ENCODE results near the gene CDH22. TPM values are rescaled to one million over a fixed set of nuclear protein-coding genes. Genes with fewer than 3 reads are reported as not detected.

The CDH22 gene
- polyA plus RNA-seq, 3 donors: 0.04 TPM; not detected in 2

DNA sequence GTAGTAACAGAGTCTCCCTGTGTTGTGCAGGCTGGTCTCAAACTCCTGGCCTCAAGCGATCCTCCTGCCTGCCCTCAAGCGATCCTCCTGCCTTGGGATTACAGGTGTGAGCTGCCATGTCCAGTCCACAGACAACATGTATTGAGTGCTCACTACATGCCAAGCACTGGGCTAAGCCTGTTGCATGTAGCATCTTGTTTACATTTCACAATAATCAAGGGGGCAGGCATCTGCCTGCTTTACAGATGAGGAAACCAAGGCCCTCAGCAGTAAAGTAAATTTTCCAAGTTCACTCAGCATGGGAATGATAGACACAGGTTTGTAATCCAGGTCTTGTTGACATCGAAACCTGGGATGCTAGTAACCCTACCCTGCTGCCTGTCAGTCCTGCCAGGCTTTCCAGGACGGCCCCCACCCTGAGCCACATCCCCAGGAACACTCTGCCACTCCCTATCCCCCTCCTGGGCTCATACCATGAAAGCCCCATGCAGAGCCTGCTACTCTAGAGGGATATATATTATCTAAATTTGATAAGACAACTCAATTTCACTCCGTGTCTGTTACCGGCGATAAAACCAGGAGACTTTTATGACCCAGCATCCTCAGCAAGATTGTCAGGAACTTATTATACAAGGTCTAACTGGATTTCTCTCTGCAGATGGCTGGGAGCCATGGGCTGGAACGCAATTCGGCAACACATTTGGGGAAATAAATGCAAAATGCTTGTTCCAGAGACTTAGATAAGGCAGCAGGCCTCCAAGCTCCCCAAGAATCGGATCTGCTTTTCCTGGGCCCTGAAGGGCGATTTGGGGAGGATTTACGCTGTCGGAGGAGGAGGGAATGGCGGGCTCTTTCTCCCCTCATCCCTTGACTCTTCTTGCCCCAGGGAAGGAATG, 159.7 kb downstream of the CDH22 start:
- DNase-seq (ENCODE audit: extremely low read depth in 1 of 11, low read depth in 9 of 11, low spot score in 4 of 11): no peak

DNA sequence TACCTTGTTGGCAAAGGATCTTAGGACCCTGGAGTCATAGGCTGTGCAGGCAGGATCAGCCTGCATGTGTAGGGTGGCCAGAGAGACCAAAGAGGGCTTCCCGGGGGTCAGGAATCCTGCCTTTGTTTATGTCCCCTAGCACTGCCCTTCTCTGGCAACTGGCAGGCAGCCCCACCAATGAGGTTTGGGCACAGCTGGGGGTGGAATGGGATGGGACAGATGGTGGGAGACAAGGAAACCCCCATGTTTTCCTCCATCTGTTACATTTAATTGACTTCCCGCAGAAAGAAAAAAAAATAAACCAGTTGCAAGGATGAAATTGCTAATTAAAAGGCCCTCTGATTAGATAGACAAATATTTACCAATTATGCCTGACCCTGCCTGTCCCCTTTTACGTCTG, 162.6 kb downstream of the CDH22 start:
- no peak for DNase-seq (ENCODE audit: extremely low read depth in 1 of 11, low read depth in 9 of 11, low spot score in 4 of 11)

- no peak for DNase-seq (ENCODE audit: extremely low read depth in 1 of 11, low read depth in 9 of 11, low spot score in 4 of 11)
These were observed 163.8 kb downstream of the CDH22 start for GRCh38 chr20:46144432-46145025.

- DNase-seq (ENCODE audit: extremely low read depth in 1 of 11, low read depth in 9 of 11, low spot score in 4 of 11): no peak
These were observed 166.2 kb downstream of the CDH22 start for GRCh38 chr20:46142124-46142523.

GRCh38 chr20:46139908-46140482, 168.3 kb downstream of the CDH22 start:
- DNase-seq (ENCODE audit: extremely low read depth in 1 of 11, low read depth in 9 of 11, low spot score in 4 of 11): no peak

DNA sequence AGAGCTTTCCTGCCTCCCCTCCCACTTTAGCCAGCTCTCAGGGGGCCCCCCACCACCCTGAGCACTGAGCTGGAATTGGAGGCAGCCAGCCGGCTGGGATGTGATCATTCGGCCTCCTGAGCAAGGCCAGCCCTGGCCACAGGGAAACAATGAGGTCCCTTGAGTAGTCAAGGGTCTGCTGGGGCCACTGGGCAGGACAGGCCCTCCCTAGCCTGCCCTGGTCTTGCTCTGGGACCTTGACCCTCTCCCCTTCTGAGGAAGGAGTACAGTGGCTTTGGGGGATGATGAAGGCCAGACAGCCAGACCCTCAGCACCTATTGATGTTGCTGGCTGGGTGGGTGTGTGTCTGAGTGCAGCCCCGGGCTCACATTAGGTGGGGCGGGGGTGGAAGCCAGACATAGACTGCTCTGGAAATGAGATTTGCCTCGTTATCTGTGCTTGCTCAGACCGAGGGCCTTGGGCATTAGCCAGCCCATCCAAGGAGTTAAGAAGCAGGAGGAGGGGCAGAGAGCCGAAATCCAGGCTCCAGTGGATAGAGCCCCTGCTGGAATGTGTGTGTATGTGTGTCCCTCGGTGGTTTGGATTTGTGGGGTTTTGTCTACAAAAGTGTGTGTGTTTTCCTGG, 168.9 kb downstream of the CDH22 start:
- no peak for DNase-seq (ENCODE audit: extremely low read depth in 1 of 11, low read depth in 9 of 11, low spot score in 4 of 11)

DNA sequence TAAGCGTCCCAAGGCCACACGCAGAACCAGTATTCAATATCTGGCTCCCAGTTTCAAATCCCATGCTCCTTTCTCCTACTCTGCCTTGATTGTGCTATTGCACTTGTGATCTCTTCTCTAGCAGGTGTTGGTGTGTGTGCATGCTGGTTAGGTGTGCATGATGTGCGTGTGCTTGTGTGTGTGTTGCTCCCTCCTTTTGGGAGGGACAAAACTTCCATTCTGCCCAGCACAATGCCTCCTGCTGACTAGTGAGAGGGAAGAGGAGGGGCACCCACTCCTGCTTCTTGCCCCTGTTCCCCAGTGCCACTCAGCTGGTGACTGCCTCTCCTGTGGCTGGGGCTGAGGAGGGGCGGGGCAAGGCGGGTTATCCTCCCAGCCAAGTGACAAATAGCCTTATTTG, 170.5 kb downstream of the CDH22 start:
- no peak for DNase-seq (ENCODE audit: extremely low read depth in 1 of 11, low read depth in 9 of 11, low spot score in 4 of 11)

DNA sequence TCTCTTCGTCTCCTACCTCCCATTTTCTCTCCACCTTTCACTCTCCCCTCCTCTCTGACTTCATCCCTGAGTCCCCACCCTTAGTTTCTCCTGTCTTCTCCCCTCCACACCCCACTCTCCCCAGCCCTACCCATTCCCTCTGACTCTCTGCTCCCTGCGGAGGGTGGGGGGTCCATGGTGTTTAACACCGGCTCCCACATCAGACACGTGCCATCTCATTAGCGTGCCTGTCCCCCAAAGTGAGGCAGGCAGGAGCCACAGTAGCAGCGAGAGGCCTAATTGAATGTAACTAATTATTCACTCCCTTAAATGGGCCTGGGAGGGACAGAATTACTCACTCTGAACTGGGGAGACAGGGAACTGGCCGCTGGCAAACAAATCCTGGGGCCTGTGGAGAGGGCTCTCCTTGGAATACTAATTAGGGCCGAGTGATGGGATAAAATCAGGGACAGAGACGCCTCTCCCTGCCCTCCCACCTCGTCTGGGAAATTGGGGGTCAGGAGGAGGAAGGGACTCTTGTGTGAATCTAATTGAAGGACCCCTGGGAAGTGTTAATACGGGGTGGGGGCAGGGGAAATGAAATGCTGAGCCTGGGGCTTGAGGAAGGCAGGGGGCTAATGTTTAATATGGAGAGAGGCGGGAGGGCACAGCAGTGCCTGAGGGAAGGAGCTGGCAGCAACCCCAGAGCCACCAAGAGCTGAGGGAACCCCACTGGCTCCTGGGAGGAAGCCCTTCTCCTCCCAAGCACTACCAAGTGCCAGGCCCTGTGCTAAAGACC, 172.3 kb downstream of the CDH22 start:
- no peak for DNase-seq (ENCODE audit: extremely low read depth in 1 of 11, low read depth in 9 of 11, low spot score in 4 of 11)

DNA sequence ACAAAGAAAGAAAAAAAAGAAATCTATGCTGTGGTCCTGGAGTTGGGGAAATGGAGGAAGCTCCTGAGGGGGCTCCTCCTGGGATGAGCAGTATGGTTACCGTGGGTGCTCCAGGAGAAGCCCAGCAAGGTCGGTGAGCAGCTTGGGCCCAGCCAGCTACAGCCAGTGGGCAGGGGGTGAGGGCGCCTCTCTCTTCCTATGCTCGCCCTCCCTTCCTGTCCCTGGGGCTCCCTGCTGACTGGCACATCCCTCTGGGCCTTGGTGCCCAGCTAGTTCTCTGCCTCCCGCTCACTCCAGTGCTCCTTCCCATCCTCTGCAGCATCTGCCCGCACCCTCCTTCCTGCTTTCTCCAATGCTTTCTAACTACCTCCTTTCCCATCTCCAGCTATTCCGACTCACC, 173.6 kb downstream of the CDH22 start:
- no peak for DNase-seq (ENCODE audit: extremely low read depth in 1 of 11, low read depth in 9 of 11, low spot score in 4 of 11)

- DNase-seq (ENCODE audit: extremely low read depth in 1 of 11, low read depth in 9 of 11, low spot score in 4 of 11): no peak
These were observed 174.2 kb downstream of the CDH22 start for GRCh38 chr20:46133886-46134654.

- DNase-seq (ENCODE audit: extremely low read depth in 1 of 11, low read depth in 9 of 11, low spot score in 4 of 11): peak in 10 of 11 donors; percentile 22 to 61 (median 38)
These were observed 175.6 kb downstream of the CDH22 start for GRCh38 chr20:46132705-46133120.

- DNase-seq (ENCODE audit: extremely low read depth in 1 of 11, low read depth in 9 of 11, low spot score in 4 of 11): no peak
These were observed 176.9 kb downstream of the CDH22 start for GRCh38 chr20:46131396-46131795.

DNA sequence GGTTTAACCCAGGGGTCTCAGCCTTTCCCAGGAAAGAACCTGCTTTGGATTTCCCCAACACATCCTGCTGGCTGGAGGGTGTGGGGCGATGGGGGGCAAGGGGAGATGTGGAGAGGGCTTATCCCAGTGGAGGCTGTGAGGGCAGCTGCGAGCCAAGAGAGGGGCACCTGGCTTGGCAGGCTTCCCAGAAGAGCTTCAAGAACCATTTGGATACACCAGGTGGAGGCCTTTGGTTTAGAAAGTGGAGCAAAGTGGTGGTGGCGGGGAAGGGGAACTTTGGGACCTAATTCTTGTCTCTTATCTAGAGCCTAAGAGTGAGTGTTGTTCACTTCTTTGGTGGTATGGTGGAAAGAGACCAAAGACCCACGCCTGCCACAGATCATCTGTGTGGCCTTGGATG, 177.8 kb downstream of the CDH22 start:
- DNase-seq (ENCODE audit: extremely low read depth in 1 of 11, low read depth in 9 of 11, low spot score in 4 of 11): no peak

DNA sequence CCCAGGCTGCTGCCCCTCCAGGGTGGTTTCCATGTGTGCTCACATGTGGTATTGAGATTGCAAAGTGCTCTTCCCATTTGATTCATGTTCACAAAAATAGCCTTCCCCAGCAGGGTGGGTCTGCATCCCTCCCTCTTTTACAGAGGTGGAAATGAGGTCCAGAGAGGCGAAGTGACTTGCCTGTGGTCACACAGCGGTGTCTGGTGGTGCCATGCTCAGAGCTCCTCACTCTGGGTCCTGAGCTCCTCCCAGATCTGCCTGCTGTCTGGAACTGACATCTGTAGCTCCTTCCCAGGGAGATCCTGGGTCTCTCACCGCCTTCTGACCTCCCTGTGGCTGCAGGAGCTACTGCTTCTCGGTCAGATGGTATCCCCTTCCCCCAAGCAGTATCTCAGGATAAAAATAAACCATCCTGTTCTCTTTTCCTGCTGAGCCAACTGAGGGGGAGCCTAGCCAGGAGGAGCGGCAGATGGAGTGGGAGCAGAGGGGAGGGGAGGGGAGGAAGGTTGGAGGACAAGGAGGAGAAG, 178.3 kb downstream of the CDH22 start:
- DNase-seq (ENCODE audit: extremely low read depth in 1 of 11, low read depth in 9 of 11, low spot score in 4 of 11): no peak

GRCh38 chr20:46128310-46129151, 179.8 kb downstream of the CDH22 start:
- DNase-seq (ENCODE audit: extremely low read depth in 1 of 11, low read depth in 9 of 11, low spot score in 4 of 11): peak in 2 of 11 donors; percentile 11 to 15

DNA sequence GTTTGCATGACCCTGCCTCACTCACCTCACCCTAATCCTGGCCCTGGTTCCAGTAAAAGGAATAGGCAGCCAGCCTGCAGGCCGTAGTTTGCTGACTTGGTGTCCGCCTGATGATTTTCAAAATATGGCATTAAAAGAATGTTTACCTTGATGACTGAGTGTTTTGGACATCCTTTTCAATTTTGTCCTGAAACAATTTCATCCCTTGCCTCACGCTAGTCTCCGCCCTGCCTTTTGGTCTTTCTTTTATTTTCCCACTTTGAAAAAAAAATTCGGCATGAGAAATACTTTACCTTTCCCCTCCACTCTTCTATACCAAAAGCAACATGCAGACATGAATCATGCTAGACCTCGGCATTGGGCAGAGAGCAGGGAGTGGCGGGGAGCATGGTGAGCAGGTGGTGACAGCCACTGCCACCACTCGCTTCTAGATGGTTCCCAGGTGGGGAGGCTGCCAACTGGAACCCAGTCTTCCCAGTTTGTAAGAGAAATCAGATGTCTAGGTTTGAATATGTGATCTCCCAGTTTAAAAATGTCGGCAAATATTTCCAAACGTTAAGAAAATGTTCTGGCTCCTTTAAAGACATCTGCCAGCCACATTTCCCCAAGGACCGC, 180.8 kb downstream of the CDH22 start:
- no peak for DNase-seq (ENCODE audit: extremely low read depth in 1 of 11, low read depth in 9 of 11, low spot score in 4 of 11)
